ENCODE data around the gene USP5. TPM values are rescaled to one million over a fixed set of nuclear protein-coding genes. Genes with fewer than 3 reads are reported as not detected.
"Not testable (repeated sequence)": the region's sequence is repeated elsewhere in the genome, so short reads cannot be mapped to it uniquely, and the experiment has no call there.

Gene USP5
- total and polyA plus RNA-seq, 5 donors = 29.4 to 74.6 (median 69.1) TPM

DNA sequence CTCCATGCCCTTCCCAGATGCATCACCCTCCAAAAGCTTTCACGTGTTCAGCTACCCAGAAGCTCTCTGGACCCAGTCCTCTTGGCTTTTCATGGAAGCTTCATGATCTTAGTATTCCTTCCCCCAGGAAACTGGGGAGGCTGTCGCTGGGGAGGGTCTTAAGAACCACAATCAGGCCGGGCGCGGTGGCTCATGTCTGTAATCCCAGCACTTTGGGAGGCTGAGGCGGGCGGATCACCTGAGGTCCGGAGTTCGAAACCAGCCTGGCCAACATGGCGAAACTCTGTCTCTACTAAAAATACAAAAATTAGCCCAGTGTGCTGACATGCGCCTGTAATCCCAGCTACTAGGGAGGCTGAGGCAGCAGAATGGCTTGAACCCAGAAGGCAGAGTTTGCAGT, 56.2 kb downstream of the USP5 start:
- DNase-seq; H3K4me3 ChIP-seq (ENCODE audit: low read length); H3K9me3 ChIP-seq (ENCODE audit: control insufficient read depth, low read length); H3K27ac ChIP-seq (ENCODE audit: low read length); H3K4me1 ChIP-seq (ENCODE audit: control insufficient read depth, insufficient read depth, low read length); ATAC-seq; intact Hi-C loops (cut with DNase I); H3K27me3 ChIP-seq (ENCODE audit: control insufficient read depth, insufficient read depth): not testable (repeated sequence)
- 94% methylated on average over 11 of the region's 11 CpGs for WGBS

DNA sequence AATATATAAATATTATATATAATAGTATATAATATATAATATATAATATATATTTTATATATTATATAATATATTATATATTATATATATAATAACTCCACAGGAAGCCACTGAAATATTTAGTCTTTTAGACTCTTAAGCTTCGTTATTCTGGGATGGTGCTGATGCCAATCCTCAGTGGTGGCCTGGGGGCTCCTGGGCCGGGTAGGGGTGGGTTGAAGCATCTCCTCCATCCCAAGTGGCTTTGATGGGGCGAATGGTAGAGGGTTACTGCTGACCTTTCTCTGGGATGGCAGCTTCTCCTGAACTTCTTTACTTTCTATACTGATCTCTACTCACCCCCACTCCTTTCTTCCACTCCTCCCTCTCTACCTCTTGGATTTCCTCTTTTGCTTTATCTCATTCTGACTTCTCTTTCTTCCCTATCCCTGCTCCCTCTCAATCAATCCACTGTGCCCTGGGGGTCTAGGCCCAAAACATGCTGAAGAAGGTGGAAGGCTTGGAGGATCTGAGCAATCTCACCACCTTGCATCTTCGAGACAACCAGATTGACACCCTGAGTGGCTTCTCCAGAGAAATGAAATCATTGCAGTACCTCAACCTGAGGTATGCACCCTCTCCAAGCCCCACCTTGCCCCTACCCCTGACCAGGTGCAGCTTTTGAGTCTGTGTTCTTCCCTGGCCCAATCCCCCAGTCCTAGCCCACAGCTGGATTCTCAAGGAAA, 57.6 kb downstream of the USP5 start:
- Histone ChIP-seq H3K27me3 (ENCODE audit: control insufficient read depth, insufficient read depth) (no peaks in the 10 kb centered on the region), H3K27ac (ENCODE audit: low read length) (no peak overlapping the region), H3K4me3 (ENCODE audit: low read length) (no peak overlapping the region), H3K9me3 (ENCODE audit: control insufficient read depth, low read length) (no peaks in the 10 kb centered on the region), H3K4me1 (ENCODE audit: control insufficient read depth, insufficient read depth, low read length) (no peaks in the 10 kb centered on the region)
- intact Hi-C loops (cut with DNase I) = no loop called here
- DNase-seq (no peak), ATAC-seq (no peak)
- 89% methylated on average over 4 of the region's 4 CpGs for WGBS

DNA sequence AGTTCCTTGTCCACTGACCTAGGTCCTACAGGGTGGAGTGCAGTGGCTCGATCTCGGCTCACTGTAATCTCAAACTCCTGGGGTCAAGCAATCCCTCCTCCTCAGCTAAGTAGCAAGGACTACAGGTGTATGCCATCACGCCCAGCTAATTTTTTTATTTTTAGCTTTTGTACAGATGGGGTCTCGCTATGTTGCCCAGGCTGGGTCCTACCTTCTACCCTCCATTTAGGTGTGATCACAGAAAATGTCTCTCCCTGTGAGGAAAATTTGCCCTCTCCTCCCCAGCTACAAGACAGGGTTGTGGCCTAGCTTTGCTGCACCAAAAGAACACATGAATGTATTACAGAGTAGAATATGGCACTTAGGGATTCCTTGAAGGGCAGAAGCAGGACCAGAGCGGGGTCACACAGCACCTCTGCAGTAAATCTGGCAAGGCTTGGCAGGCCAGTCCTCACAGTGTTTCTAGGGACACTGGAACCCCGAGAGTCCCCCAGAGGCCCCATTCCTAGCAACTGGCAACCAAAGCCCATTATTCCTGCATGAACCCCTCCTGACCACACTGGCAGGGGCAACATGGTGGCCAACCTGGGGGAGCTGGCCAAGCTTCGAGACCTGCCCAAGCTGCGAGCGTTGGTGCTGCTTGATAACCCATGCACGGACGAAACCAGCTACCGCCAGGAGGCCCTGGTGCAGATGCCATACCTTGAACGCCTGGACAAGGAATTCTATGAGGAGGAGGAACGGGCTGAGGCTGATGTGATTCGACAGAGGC, 60.4 kb downstream of the USP5 start:
- no peak for DNase-seq
- Histone ChIP-seq H3K27ac (ENCODE audit: low read length) (no peak overlapping the region), H3K4me3 (ENCODE audit: low read length) (no peak overlapping the region), H3K27me3 (ENCODE audit: control insufficient read depth, insufficient read depth) (no peaks in the 10 kb centered on the region), H3K4me1 (ENCODE audit: control insufficient read depth, insufficient read depth, low read length) (no peaks in the 10 kb centered on the region), H3K9me3 (ENCODE audit: control insufficient read depth, low read length) (no peaks in the 10 kb centered on the region)
- no peak for ATAC-seq
- 86% methylated on average over 15 of the region's 15 CpGs for WGBS
- intact Hi-C loops (cut with DNase I) = no loop called here

DNA sequence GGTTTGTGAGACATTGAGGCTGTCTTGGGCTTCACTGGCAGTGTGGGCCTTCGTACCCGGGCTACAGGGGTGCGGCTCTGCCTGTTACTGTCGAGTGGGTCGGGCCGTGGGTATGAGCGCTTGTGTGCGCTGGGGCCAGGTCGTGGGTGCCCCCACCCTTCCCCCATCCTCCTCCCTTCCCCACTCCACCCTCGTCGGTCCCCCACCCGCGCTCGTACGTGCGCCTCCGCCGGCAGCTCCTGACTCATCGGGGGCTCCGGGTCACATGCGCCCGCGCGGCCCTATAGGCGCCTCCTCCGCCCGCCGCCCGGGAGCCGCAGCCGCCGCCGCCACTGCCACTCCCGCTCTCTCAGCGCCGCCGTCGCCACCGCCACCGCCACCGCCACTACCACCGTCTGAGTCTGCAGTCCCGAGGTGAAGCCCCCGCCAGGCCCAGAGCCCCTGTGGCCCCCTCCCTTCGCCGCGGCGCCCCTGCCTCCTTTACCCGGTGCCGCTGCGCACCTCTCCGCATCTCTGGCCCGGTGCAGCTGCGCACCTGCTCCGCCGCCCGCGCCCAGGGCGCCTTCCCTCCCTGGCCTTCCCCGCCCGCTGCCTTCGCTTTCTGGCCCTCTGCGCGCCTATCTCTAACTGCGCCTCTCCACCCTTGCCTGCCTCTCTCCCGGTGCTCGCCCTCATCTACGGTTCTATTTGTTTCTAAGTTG, 62.4 kb downstream of the USP5 start, which contains the start of gene ENO2:
TSS of gene ENO2 (plus strand) at position 335 of the 701 bp plus-strand sequence. CDS start 1,253 bp downstream, outside the sequence.
- Histone ChIP-seq H3K4me1 (ENCODE audit: control insufficient read depth, insufficient read depth, low read length) (no peaks in the 10 kb centered on the region), H3K27ac (ENCODE audit: low read length) (peak within 1 kb of the TSS; percentile 54), H3K27me3 (ENCODE audit: control insufficient read depth, insufficient read depth) (no peaks in the 10 kb centered on the region), H3K9me3 (ENCODE audit: control insufficient read depth, low read length) (no peaks in the 10 kb centered on the region), H3K4me3 (ENCODE audit: low read length) (peak within 1 kb of the TSS; percentile 91)
- intact Hi-C loops (cut with DNase I) = no loop called here
- peak; percentile 89 to 92 for ATAC-seq
- peak; percentile 87 to 93 (median 92) for DNase-seq
- under 1% methylated on average over 68 of the region's 68 CpGs for WGBS

DNA sequence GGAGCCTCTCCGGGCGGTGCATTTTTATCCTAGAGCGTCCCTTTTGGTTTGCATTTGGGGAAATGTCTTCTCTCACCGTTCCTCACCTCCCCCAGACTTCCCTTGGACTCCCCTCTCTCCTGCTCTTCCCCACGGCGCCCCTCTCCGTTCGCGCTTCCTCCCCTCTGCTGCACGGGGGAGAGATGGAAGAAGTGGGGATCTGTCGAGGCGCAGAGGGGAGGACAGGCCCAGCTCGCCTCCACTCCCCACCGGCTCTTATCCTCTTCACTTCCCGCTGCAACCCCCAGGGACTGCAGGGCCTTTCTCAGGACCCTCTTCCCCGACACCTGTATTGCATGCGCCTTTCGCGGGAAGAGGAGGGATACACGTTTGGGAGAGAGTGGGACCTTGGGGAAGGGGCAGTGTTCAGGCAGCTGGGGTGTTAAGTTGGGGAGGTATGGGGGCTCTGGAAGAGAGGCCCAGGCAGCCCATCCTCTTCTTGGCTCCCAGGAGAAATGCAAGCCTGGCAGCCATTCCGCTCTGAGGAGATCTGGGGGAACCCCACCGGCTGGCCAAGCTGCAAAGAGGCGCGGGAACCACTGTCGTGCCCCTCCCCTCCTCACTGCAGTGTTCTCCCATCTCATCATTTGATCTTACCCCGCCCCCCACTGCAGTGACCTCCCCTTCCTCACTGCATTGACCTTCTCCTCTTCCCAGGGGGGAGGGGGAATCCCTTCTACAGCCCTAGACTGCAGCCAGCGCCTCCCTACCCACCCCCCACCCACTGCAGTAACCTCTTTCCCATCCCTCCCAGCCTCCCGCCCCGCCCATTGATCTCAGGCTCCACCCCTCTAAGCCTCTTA, 63.2 kb downstream of the USP5 start:
- no peaks in the 10 kb centered on the region for H3K4me1 ChIP-seq (ENCODE audit: control insufficient read depth, insufficient read depth, low read length)
- DNase-seq (peak in 2 of 3 donors; percentile 48 to 77), ATAC-seq (peak; percentile 7 to 19)
- intact Hi-C loops (cut with DNase I) = no loop called here
- H3K27ac ChIP-seq (ENCODE audit: low read length) = no peak overlapping the region
- H3K4me3 ChIP-seq (ENCODE audit: low read length) = peak overlapping the region; percentile 91
- H3K27me3 ChIP-seq (ENCODE audit: control insufficient read depth, insufficient read depth) = no peaks in the 10 kb centered on the region
- WGBS = 18% methylated on average over 29 of the region's 29 CpGs
- no peaks in the 10 kb centered on the region for H3K9me3 ChIP-seq (ENCODE audit: control insufficient read depth, low read length)

DNA sequence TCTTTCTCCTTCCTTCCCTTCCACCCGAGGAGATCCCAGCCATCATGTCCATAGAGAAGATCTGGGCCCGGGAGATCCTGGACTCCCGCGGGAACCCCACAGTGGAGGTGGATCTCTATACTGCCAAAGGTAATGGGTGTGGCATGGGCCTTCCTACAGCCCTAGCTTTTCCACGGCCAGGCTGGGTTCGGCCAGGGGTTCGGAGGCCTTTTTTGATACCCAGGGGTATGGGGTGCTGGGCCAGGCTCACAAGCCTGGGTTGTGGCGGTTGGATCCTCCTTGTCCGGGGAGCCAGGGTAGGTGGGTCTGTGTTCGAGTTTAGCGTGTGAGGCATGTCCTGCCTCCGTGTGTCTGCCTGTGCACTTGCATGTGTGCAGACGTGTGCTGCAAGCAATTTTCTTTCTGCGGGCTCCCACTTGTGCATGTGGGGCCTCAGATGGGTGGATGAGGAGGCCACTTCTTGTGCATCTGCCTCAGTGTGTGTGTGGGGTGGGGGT, 63.9 kb downstream of the USP5 start:
- intact Hi-C loops (cut with DNase I) = no loop called here
- Histone ChIP-seq H3K9me3 (ENCODE audit: control insufficient read depth, low read length) (no peaks in the 10 kb centered on the region), H3K27me3 (ENCODE audit: control insufficient read depth, insufficient read depth) (no peaks in the 10 kb centered on the region), H3K27ac (ENCODE audit: low read length) (no peak overlapping the region), H3K4me3 (ENCODE audit: low read length) (no peak overlapping the region), H3K4me1 (ENCODE audit: control insufficient read depth, insufficient read depth, low read length) (no peaks in the 10 kb centered on the region)
- no peak for ATAC-seq
- DNase-seq = no peak
- WGBS = 77% methylated on average over 14 of the region's 14 CpGs

Other genes starting within 250 kb of the USP5 start
- gene CHD4, start 244.8 kb upstream of the USP5 start, total RNA-seq = 100 to 1,000 TPM; 138 to 165 (median 153) TPM
- gene CHD4, start 244.8 kb upstream of the USP5 start, polyA plus RNA-seq = 142 TPM
- gene LPAR5, start 216.2 kb upstream of the USP5 start, total RNA-seq = 1 to 10 TPM; 1.1 to 2.6 (median 2.0) TPM
- gene LPAR5, start 216.2 kb upstream of the USP5 start, polyA plus RNA-seq = 0.86 TPM
- gene ACRBP, start 204.7 kb upstream of the USP5 start, total RNA-seq = 1 to 10 TPM; 1.0 to 2.1 (median 1.1) TPM
- 0.50 TPM for gene ACRBP, start 204.7 kb upstream of the USP5 start, polyA plus RNA-seq
- gene ING4, start 189.0 kb upstream of the USP5 start, total RNA-seq = 10 to 100 TPM; 18.3 to 31.2 (median 30.2) TPM
- gene ING4, start 189.0 kb upstream of the USP5 start, polyA plus RNA-seq = 27.0 TPM
- 10 to 100 TPM; 32.9 to 35.0 (median 33.8) TPM for gene ZNF384, start 162.8 kb upstream of the USP5 start, total RNA-seq
- gene ZNF384, start 162.8 kb upstream of the USP5 start, polyA plus RNA-seq = 23.5 TPM
- under 1 TPM in 3 of 4 donors, not detected in 1; 0.29 to 0.99 (median 0.80) TPM for gene PIANP, start 151.3 kb upstream of the USP5 start, total RNA-seq
- gene PIANP, start 151.3 kb upstream of the USP5 start, polyA plus RNA-seq = 0.18 TPM
- gene COPS7A, start 128.1 kb upstream of the USP5 start, total RNA-seq = 10 to 100 TPM; 60.3 to 71.0 (median 65.9) TPM
- 71.8 TPM for gene COPS7A, start 128.1 kb upstream of the USP5 start, polyA plus RNA-seq
- gene MLF2, start 99.0 kb upstream of the USP5 start, total RNA-seq = 100 to 1,000 TPM; 123 to 135 (median 130) TPM
- 146 TPM for gene MLF2, start 99.0 kb upstream of the USP5 start, polyA plus RNA-seq
- 100 to 1,000 TPM; 116 to 161 (median 149) TPM for gene PTMS, start 85.8 kb upstream of the USP5 start, total RNA-seq
- 244 TPM for gene PTMS, start 85.8 kb upstream of the USP5 start, polyA plus RNA-seq
- gene LAG3, start 79.6 kb upstream of the USP5 start, total RNA-seq = 1 to 10 TPM in 2 of 4 donors, under 1 TPM in 2; 0.28 to 1.1 (median 0.76) TPM
- gene LAG3, start 79.6 kb upstream of the USP5 start, polyA plus RNA-seq = 0.57 TPM
- gene CD4, start 62.6 kb upstream of the USP5 start, total RNA-seq = 10 to 100 TPM; 11.4 to 15.4 (median 13.7) TPM
- 2.5 TPM for gene CD4, start 62.6 kb upstream of the USP5 start, polyA plus RNA-seq
- gene GPR162, start 30.3 kb upstream of the USP5 start, total RNA-seq = 10 to 100 TPM in 1 of 4 donors, 1 to 10 TPM in 3; 6.8 to 10.9 (median 8.3) TPM
- 6.8 TPM for gene GPR162, start 30.3 kb upstream of the USP5 start, polyA plus RNA-seq
- 10 to 100 TPM; 15.8 to 25.6 (median 21.1) TPM for gene P3H3, start 23.7 kb upstream of the USP5 start, total RNA-seq
- gene P3H3, start 23.7 kb upstream of the USP5 start, polyA plus RNA-seq = 17.7 TPM
- 1 to 10 TPM; 2.9 to 7.8 (median 4.0) TPM for gene GNB3, start 11.2 kb upstream of the USP5 start, total RNA-seq
- 3.1 TPM for gene GNB3, start 11.2 kb upstream of the USP5 start, polyA plus RNA-seq
- gene CDCA3, start 864 bp upstream of the USP5 start, total RNA-seq = 1 to 10 TPM in 3 of 4 donors, not detected in 1; 1.2 to 1.8 (median 1.2) TPM
- 0.50 TPM for gene CDCA3, start 864 bp upstream of the USP5 start, polyA plus RNA-seq
- 100 to 1,000 TPM; 707 to 793 (median 721) TPM for gene TPI1, start 15.4 kb downstream of the USP5 start, total RNA-seq
- gene TPI1, start 15.4 kb downstream of the USP5 start, polyA plus RNA-seq = 872 TPM
- 1 to 10 TPM; 2.5 to 4.2 (median 3.5) TPM for gene SPSB2, start 21.2 kb downstream of the USP5 start, total RNA-seq
- 4.6 TPM for gene SPSB2, start 21.2 kb downstream of the USP5 start, polyA plus RNA-seq
- gene LRRC23, start 52.7 kb downstream of the USP5 start, total RNA-seq = 10 to 100 TPM; 11.4 to 13.9 (median 12.1) TPM
- 15.0 TPM for gene LRRC23, start 52.7 kb downstream of the USP5 start, polyA plus RNA-seq
- gene ENO2, start 62.4 kb downstream of the USP5 start, total RNA-seq = 10 to 100 TPM; 29.6 to 42.1 (median 35.8) TPM
- gene ENO2, start 62.4 kb downstream of the USP5 start, polyA plus RNA-seq = 17.8 TPM
- 10 to 100 TPM; 85.3 to 89.3 (median 88.6) TPM for gene ATN1, start 75.8 kb downstream of the USP5 start, total RNA-seq
- 70.1 TPM for gene ATN1, start 75.8 kb downstream of the USP5 start, polyA plus RNA-seq
- not detected for gene RNU7-1, start 91.7 kb downstream of the USP5 start, total RNA-seq
- gene RNU7-1, start 91.7 kb downstream of the USP5 start, polyA plus RNA-seq = not detected
- 100 to 1,000 TPM; 262 to 339 (median 272) TPM for gene C12orf57, start 91.9 kb downstream of the USP5 start, total RNA-seq
- gene C12orf57, start 91.9 kb downstream of the USP5 start, polyA plus RNA-seq = 441 TPM
- 10 to 100 TPM in 2 of 4 donors, 1 to 10 TPM in 2; 7.7 to 12.1 (median 9.3) TPM for gene PTPN6, start 99.2 kb downstream of the USP5 start, total RNA-seq
- gene PTPN6, start 99.2 kb downstream of the USP5 start, polyA plus RNA-seq = 5.9 TPM
- gene PHB2, start 118.5 kb downstream of the USP5 start, total RNA-seq = 100 to 1,000 TPM; 137 to 159 (median 142) TPM
- 127 TPM for gene PHB2, start 118.5 kb downstream of the USP5 start, polyA plus RNA-seq
- 10 to 100 TPM; 33.7 to 40.2 (median 38.1) TPM for gene EMG1, start 118.8 kb downstream of the USP5 start, total RNA-seq
- 26.0 TPM for gene EMG1, start 118.8 kb downstream of the USP5 start, polyA plus RNA-seq
- gene LPCAT3, start 166.3 kb downstream of the USP5 start, total RNA-seq = 10 to 100 TPM; 14.0 to 22.2 (median 19.2) TPM
- gene LPCAT3, start 166.3 kb downstream of the USP5 start, polyA plus RNA-seq = 17.8 TPM
- 100 to 1,000 TPM; 162 to 288 (median 238) TPM for gene C1S, start 208.6 kb downstream of the USP5 start, total RNA-seq
- 126 TPM for gene C1S, start 208.6 kb downstream of the USP5 start, polyA plus RNA-seq
- gene C1R, start 240.3 kb downstream of the USP5 start, total RNA-seq = 100 to 1,000 TPM; 245 to 447 (median 372) TPM
- gene C1R, start 240.3 kb downstream of the USP5 start, polyA plus RNA-seq = 201 TPM

Data from right cardiac atrium (tissue), 5 donors.